Stimulated activated CD8-positive, alpha-beta memory T cell treated with anti-CD3 and anti-CD28 coated beads, Interleukin-4, amount 100 ng/mL, for 1 hour (primary cell): ENCODE results near the gene GPC5.

Experiments used
- DNase-seq, 2 donors: peaks; one replicate each; pipeline ENCODE4 v3.0.0-alpha.2; 2020; ENCODE audit warnings: low read depth in 2 of 2, low spot score in 1 of 2

GPC5 gene

DNA sequence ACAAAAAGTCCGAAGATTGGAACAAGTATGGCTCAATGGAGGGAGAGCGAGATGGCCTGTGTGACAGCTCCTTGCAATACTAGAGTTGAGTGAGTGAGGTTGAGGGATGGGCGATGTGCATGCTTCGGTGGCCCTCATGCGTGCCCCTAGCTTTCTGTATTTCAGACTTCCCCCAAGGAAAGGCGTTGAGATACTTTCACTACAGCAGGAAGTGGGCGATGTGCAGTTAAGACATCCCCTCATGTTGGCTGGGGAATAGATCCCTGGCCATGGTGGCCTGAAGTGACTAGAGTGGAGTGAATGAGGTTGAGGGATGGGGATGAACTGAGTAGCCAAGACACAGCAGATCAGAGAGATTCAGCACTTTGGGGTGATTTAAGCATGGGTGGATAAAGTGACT, 1194.3 kb downstream of the GPC5 start:
- no peak for DNase-seq

DNA sequence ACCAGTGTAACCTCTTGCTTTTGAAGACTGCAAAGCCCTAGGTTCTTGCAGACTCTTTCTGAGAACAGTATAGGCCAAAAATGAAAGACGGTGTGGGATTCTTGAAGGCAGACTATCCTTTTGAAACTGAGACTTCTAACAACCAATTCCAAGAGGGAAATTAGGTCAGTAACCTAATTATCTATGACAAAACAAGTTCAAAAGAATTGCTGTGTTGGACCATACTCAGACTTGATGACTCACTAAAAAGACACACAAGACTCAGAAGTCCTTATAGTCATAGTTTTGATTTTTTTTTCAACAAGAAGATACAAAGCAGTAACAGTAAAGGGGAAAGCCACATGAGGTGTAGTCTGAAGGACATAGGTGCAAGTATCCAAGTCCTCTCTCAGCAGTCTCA, 1204.1 kb downstream of the GPC5 start:
- no peak for DNase-seq

DNA sequence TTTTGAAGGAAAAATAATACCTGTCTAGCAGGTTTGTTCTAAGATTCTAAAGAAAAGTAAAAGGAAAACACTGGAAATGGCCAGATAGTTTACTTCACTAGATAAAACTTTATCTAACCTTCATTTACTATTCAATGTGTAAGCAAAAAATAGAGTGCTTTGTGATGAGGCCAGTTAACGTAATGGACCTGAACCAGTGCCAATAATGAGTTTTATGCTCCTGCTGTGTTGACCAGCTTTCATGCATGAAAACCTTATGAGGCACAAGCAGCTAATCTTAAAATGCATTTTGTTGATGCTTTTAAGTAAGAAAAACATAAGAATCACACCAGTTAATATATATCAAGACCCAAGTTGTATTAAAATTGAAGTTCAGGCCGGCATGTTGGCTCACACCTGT, 1211.0 kb downstream of the GPC5 start:
- no peak for DNase-seq

DNA sequence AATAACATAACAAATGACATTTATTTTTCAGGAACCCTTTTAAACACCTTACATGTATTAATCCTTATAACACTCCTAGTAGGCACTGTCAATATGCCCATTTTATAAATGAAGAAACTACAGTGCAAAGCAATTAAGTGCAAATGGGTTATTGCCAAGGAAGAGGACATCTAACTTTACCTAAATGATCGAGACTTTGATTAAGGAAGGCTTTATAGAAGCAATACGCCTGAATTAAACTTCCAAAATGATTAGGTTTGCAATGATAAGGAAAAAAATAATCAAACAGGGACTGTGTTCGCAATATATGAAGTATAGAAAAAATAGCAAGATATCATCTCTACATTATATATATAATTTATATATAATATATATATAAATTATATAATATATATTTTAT, 1214.5 kb downstream of the GPC5 start:
- DNase-seq: no peak

DNA sequence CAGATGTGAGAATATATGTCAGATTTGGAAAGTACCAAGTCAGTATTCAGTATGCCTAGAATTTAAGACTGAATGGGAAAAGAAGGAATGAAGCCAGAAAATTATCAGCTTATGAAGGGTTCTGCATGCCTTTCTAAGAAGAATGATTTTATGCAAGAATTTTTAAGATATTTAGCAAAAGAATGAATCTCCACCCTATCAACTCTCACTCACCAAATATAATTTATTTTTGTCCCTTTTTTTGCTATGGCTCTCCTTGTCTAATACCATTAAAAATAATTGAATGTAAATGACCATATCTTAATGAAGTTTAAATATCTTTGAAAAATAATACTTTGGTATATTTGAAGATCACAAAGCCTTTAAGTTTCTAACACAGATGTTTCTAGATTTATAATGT, 1215.5 kb downstream of the GPC5 start:
- no peak for DNase-seq

DNA sequence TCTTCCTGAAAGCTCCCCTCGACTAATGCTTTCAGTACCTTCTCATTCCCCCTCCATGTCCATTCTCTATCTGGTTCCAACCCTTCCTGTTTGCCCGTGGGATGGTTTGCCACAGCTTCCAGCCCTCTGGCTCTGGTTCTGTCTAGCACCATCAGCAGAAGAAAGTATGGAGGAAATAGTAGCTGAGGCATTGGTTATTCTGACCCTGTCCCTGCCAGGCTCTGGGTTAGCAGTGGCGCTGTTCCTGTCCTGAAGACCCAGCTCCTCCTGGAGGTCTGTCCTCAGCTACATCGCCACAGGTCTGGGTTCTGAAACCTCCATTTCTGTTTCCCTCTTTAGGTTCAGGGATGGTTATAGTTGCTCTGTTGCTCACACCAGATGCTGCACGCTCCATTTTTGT, 1223.6 kb downstream of the GPC5 start:
- DNase-seq: no peak

DNA sequence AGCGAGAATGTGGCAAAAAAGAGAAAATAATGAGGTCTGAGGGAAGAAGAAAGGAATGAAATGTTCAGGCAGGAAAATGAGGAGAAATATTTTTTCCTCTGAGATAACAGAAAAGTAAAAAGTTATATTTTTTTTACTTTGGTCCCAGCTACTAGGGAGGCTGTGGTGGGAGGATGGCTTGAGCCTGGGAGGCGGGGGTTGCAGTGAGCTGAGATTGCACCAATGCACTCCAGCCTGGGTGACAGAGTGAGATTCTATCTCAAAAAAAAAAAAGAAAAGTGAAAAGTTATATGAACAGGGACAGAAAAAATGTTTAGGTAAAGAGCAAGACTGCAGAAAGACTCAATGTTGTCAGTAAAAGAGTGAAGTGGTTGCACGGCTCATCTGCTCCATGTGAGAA, 1224.5 kb downstream of the GPC5 start:
- DNase-seq: no peak

DNA sequence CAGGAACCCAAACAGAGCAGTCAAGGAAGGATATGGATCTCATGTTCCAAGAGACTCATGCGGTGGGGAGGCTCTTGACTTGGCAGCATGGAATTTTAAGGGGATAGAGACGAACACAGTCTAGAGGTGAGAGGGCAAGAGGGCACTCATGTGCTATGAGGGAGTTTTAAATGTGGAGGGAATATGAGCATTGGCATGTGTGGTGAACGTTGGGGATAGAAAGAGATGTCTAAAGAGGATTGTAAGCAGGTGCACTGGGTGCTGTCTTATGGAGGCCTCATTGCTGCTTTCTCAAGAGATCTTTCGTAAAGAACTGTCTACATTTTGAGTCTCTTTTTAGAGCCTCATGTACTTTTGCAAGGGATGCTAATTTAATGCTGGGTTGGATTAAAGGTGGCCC, 1227.9 kb downstream of the GPC5 start:
- DNase-seq: no peak

DNA sequence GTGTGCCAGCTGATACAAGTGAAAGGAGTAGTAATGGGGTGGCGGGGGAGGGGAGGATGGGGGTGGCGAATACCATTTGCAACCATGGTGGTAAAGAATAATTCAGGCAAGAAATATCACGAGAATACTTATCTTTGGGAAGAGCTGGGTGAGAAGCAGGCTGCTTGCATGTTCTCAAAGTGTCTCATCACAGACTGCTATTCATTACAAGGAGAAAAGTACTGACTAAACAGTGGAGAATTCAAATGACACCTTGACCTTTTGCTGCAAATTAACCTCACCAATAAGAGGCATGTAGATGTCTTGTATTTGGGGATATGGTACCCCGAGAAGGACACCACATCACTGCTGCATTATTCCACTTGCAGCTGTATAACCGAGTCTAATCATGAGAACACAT, 1242.5 kb downstream of the GPC5 start:
- no peak for DNase-seq

DNA sequence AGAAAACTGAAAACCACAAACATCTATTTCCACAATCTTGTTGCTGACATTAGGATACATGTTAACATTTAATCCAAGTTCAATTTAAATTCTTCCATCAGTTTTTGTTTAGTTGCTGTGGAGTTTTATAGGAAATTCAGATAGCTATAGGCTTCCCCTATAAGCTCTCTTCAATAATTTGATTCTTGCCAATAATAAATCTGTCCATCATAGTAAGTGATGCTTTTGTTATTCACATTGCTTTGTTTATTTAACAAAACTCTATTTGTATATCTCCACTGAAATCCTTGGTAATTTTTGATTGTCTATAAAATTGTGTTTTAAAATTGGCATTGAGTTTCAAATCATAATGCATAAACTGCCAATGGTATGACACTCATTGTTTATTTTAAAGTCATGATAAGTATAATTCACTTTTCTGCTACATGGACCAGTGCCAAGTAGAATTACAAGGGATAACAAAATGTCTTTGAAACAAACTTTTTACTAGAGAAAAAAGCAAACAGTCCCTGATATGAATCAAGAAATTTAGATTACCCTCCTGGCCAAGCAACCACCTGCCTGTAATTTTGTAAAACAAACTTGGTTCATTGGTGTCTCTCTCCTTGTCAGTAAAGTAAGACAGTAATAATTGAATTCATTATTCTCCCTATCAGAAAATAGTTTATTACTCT, 1250.9 kb downstream of the GPC5 start:
- no peak for DNase-seq

DNA sequence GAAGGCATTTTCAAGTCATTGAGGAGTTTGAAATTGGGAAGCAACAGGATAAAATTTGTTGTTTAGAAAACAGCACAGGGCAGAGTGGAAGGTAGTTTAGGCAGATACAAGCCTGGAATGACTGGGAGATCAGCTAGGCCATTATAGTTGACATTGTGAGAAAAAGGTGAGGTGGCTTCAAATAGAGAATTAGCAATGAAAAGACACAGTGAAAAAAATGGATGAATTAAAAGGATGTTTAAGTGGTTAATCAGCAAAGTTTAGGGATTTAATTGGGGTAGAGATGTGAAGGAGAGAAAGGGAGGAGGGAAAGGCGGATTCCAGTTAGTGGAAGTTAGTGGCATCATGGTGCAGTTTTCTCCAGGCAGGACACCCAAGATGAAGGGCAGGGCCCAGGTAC, 1257.7 kb downstream of the GPC5 start:
- DNase-seq: no peak

DNA sequence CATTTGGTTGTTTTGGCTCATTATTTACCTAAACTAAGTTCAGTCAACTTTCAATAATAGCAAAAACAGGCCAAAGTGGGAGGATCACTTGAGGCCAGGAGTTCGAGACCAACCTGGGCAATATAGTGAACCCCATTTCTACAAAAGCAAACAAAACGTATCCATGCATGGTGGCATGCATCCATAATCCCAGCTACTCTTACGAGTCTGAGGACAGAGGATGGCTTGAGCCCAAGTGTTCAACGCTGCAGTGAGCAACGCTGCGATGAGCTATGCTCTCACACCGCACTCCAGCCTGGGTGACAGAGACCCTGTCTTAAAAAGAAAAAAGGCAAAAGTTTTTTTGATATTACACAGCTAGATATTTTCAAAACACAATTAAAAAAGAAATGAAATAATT, 1258.2 kb downstream of the GPC5 start:
- DNase-seq: no peak

DNA sequence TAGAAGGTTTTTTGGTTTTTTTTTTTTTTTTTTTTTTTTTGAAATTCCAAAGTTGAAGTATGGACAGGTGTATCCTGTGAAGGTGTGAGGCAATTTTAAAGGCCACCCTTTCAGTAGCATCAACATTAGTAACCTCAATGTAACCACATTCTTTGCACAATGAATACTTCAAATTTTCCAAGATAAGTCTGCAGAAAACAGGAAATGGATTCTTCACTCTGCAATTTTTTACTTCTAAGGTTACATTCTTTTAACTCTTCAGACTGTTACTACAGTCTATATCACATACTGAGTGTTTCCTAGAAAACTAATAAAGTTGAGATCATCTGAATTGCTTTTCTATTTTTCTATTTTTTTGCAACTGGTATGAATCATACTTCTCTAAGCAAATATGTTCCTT, 1259.1 kb downstream of the GPC5 start:
- no peak for DNase-seq

DNA sequence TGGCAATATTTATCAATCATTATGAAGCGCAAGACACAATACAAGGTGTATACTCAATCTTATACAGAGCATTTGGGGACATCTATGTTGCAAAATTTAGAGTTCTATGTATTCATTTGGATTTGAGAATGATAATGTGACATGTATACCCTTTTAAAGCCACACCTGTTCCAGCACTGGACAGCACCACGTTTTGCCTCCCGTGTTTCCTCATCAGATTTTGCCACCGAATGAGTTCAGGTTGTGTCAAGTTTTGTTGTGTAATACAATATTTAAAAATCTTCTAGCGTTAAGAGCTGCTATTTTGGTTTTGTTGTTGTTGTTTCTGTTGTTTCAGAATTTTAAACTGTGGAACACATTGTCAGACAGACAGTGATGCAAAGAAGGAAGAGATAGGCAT, 1259.9 kb downstream of the GPC5 start:
- no peak for DNase-seq

DNA sequence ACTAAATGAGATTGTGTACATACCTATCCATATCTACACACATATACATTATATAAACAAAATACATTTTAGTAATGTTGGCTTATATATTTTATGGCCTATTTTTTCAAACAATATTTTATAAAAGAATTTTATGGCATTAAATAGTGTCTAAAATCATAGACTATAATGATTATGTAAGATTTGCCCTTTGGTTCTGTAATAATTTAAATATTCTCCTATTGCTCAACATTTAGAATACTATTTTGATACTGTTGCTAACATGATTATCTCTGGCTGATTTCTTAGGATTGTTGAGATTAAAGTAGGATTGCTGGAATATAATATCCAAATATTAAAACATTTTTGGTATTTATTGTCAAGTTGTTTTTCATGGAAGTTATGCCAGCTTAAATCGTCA, 1263.0 kb downstream of the GPC5 start:
- DNase-seq: no peak

DNA sequence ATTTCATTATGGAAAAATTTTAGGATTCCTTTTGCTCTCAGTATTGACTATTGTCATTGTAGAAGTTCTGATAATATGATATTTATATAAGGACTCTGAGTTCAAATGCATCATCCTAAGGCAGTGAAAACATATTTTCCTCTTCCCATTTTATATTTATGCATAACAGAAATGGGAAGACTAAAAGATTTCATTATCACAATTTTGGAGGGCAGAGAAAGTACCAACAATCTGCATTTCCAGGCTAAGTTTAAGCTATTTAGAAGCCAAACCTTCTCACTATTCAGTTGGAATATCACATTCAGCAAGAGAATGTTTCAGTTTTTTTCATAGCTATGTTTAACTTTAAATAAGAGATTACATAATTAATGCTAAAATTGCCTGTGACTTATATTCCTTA, 1269.7 kb downstream of the GPC5 start:
- DNase-seq: no peak

DNA sequence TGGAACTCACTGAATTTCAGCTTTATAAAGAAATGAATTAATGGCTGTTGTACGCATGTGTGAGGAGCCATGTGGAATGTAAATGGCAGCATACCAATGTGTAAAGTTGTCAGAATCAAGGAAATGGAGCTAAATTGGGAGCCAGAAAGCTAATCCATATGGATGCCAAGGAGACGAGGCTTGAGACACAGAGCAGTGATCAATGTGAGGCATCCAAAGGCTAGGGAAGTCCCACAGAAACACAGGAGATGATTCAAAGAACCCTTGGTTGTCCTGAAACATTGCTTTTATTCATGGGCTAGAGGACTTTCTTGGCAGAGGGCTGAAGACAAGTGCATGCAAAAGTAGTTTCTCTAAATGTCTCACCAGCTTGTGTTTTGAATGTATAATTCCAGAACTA, 1271.7 kb downstream of the GPC5 start:
- DNase-seq: no peak

DNA sequence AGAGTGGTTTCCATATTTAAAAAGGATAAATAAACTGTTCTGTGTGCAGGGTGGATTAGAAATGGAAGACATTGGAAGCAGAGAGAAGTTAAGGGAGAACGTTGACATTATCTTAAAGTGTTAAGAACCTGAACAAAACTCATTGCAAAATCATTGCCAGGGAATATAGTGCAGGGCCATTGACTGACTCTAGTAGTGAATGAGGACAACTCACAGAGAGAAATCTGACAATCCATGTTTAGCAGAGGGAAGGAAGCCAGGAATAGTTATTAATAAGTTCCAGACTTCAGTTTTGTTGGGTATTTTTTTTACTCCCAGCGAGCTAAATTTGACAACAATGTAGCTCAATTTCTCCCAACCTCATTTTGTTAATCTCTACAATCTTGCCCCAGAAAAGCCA, 1273.4 kb downstream of the GPC5 start:
- DNase-seq: no peak

DNA sequence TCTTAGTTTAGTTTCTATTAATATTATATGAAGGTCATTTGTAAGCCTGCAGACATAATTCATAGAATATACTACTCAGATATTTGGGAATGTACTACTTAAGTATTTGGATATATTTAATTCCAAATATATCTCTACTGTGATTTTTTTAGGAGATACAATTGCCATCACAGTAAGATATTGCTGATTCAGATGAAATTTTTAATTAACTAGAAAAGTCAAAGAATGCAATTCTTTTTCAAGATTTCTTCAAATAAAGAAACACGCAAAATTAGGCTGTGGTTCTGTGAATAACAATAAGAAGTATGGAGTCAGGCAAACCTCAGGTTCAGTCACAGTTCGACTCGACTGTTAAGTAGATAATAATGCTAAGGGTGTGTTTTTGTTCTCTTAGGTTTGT, 1277.8 kb downstream of the GPC5 start:
- DNase-seq: no peak

DNA sequence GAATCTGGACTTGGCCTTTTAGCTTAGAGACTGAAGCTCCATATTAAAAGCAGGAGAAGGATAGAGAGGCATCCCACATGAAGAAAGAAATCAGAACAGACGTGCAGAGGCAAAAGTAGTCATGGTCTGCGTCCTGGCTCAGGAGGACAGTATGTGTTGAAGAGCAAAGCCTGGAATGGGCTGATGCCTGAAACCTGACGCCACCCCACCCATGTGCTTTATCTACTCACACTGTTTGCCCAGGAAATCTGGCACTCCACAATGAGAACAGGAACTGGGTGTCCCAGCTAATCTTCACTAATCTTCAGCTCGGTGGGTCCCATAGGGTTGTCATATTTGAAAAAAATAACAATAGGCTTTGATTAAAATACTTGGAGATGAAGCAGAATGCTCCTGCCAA, 1279.2 kb downstream of the GPC5 start:
- DNase-seq: no peak

DNA sequence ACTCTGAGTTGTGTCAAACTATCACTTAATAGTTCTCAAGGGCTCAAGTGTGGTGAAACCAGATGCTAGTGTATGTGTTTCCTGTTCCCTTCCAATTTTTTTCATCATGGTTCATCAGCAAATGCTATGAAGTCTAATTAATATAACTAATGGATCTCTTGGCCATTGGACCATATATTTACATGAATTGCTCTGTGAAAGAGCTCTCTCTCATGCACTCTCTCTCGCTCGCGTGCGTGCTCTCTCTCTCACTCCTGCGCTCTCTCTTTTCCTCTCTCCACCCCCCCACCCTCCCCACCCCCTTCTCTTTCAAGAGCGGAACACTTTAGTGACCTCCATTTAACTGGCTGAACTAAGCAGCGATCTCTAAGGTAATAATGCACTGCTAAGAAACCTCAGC, 1281.2 kb downstream of the GPC5 start:
- no peak for DNase-seq

DNA sequence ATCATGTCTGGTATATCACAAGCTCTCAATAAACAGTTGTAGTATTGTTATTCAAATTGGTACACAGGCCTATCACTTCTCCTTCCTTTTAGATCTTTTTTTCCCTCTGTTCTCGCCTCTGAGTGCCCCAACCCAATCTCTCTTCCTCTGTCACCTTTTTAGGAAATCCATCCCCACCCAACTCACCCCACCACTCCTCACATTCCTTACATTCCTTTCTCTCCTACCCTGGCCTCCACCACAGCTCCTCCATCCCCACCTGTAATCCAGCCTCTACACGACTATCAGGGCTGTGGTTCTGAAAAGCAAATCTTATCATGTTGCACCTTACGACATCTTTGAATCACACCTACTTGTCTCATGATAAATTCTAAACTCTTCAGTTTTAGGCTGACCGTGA, 1282.8 kb downstream of the GPC5 start:
- no peak for DNase-seq

DNA sequence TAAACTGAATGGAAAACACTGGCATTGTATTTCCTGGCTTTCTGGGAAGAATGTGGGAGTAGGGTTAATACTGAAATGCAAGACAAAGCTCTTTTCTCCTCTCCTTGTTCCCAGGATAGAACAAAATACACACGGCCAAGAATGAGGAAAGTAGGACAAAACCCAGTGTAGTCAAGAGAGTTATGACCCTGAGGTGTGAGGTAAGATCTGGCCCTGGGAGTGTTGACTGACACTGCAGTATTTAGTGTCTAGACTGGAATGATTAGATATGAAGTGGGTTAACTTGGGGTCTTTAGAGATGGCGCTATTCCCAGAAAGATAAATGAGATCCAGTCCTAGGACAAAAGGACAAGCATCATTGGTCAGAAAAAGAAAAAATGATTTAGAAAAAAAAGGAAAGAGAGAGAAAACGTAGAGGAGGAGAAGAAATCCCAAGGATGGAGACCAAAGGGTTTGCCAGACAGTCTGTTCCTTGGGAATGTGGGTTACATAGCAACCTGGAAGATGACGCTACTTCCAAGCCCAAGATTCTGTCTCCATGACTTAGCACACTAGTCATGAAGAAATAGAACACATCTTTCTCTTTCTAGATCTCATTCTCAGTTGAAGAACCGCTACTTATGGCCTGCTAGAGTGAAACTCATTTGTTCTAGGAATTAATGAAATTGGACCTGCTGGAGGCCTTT, 1284.6 kb downstream of the GPC5 start:
- no peak for DNase-seq
